Measurements from ENCODE around the gene NRGN. TPM values are rescaled to one million over a fixed set of nuclear protein-coding genes. Genes with fewer than 3 reads are reported as not detected.
A peak's percentile ranks its signal among the peaks of the same experiment; 100 is the strongest.

Gene NRGN
- total and polyA plus RNA-seq, 2 of the 8 experiments (the other 6 are each of a cell fraction or from before 2014, with no cell fraction given) = 0.60 to 1.0 TPM

DNA sequence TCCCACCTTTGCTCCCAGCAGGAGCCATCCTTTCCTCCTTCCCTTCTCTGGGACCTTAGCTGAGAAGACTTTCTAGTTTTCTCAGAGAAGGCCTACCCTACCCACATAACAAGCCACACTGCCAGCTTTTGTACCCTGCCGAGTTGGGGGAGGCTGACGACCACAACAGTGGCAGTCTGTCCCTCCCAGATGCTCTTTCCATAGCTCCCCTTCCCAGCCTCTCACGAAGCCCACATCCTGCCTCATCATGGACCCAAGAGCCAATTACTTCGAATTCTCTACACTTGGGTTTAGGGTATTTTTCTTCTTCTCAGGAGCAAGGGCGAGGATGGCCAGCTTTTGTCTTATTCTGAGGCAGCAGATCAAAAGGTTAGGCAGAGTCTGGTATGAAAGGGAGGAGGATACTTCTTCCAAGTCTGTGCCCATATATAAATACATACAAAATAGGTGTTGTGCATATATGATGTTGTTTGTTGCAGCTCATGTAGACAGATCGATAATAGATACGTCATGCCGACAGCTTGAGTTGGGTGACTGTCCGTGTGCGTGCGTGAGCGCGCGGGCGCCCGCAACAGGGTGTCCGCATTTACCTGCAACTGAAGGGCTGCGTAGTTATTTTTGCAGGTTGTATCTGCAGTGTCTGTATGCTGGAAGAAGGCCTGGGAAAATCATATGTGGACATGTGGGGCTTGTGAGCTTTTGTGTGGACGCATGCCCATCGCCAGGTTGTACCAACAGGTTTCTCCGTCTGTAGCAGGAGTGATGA, 846 bp upstream of the NRGN start:
- Histone ChIP-seq H2AFZ (ENCODE audit: low read length) (no peak overlapping the region), H2AK5ac (ENCODE audit: low read depth, low read length) (0 out of 2 replicates have a peak overlapping the region, but pooled peaks have one; percentile 57), H3K79me1 (ENCODE audit: low read depth, low read length) (no peaks in the 10 kb centered on the region), H3K9me3 (ENCODE audit: insufficient read depth in 2 of 2, low read depth in 1 of 2, low read length in 1 of 2) (no peaks in the 10 kb centered on the region), H3K14ac (ENCODE audit: insufficient read length) (no peak overlapping the region), H3K23ac (ENCODE audit: insufficient read length) (no peak overlapping the region), H3K4me3 (ENCODE audit: extremely low read depth in 1 of 4, insufficient read depth in 2 of 4, low read depth in 3 of 4, low read length in 4 of 4) (peak overlapping the region; percentile 40 to 68 (median 62); a peak in 7 of 8 replicates), H2BK15ac (ENCODE audit: low read length) (no peak overlapping the region), H2BK12ac (ENCODE audit: low read depth, low read length) (peak overlapping the region; percentile 17; the same call in 1 of the 2 replicates), H3K9ac (replicated peaks in 1 of 4; ENCODE audit: extremely low read depth in 1 of 4, low read depth in 3 of 4, low read length in 3 of 4) (0 out of 7 replicates have a peak overlapping the region, but pooled peaks of 1 of the 4 experiments have one; percentile 1), H3K4me1 (replicated peaks in 1 of 4; ENCODE audit: control insufficient read depth in 3 of 4, insufficient read depth in 4 of 4, low read length in 3 of 4) (peaks cover 0 to 15% (median 2%) of the 10 kb centered on the region in 4 experiments; a peak in 4 of 7 replicates), H4K8ac (ENCODE audit: extremely low read depth, insufficient read depth, low read length) (no peak overlapping the region), H3K23me2 (ENCODE audit: low read depth, low read length) (peaks cover 9% of the 10 kb centered on the region), H3K36me3 (ENCODE audit: control insufficient read depth in 2 of 4, insufficient read depth in 4 of 4, low read length in 3 of 4) (no peaks in the 10 kb centered on the region), H3K56ac (replicated peaks; ENCODE audit: insufficient read length, low read depth, low read length) (no peak overlapping the region), H3K4me2 (ENCODE audit: insufficient read depth in 1 of 2, low read depth in 2 of 2, low read length in 2 of 2) (peak overlapping the region; percentile 75 to 97), H4K20me1 (replicated peaks in 1 of 2; ENCODE audit: control insufficient read depth in 1 of 2, insufficient read depth in 2 of 2, low read length in 2 of 2) (peaks cover 10 to 12% of the 10 kb centered on the region in 2 experiments), H3K4ac (replicated peaks; ENCODE audit: insufficient read length, low read depth, low read length) (no peak overlapping the region), H4K91ac (replicated peaks; ENCODE audit: insufficient read length, low read length) (no peak overlapping the region), H3K18ac (ENCODE audit: extremely low read depth, low read length) (no peak overlapping the region), H4K5ac (ENCODE audit: insufficient read length, low read depth, low read length) (no peak overlapping the region), H3K27ac (ENCODE audit: low read depth, low read length) (no peak overlapping the region), H2BK20ac (ENCODE audit: low read length) (no peak overlapping the region), H3K79me2 (ENCODE audit: control insufficient read depth in 1 of 2, insufficient read depth in 2 of 2, low read length in 2 of 2) (no peaks in the 10 kb centered on the region), H2BK5ac (ENCODE audit: low read depth, low read length) (no peak overlapping the region), H3K27me3 (replicated peaks in 1 of 4; ENCODE audit: control insufficient read depth in 3 of 4, extremely low read depth in 1 of 4, insufficient read depth in 3 of 4, low read length in 3 of 4) (peaks cover 61 to 88% (median 75%) of the 10 kb centered on the region in 4 experiments), H2BK120ac (replicated peaks; ENCODE audit: low read depth, low read length) (no peak overlapping the region)
- 28% methylated on average over 21 of the region's 21 CpGs; no CpG with 5 or more reads in 1 of the 2 experiments for WGBS, 2 experiments (ENCODE audit: extremely low coverage in 1 of 2, insufficient coverage in 1 of 2, insufficient read length in 1 of 2, insufficient replicate concordance in 2 of 2, low coverage in 1 of 2, low lambda C conversion rate in 2 of 2, missing lambda C conversion rate in 1 of 2)
- POLR2A ChIA-PET (ENCODE audit: partially characterized antibody) = interaction anchor here (0.6 to 1.5 kb wide), 6 partner anchors 9 to 125 kb away, joined by 3 to 7 read pairs (median 3); no protein-coding TSS in a partner anchor
- no peak for FAIRE-seq
- DNase-seq (ENCODE audit: low read depth in 1 of 2, low spot score in 2 of 2) = no peak
- 0 out of 2 replicates have a peak, but pooled peaks have one; percentile 45 for TF ChIP-seq CBX8 (IDR thresholded peaks at IDR 0.05; ENCODE audit: borderline replicate concordance, low read depth, low read length)
- TF ChIP-seq EZH2 (IDR thresholded peaks at IDR 0.05; ENCODE audit: low read depth, low read length, severe bottlenecking) = peak; percentile 56
- TF ChIP-seq SUZ12 (IDR thresholded peaks at IDR 0.05; ENCODE audit: low read length) = peak; percentile 59
- peak; percentile 42 for TF ChIP-seq RNF2 (IDR thresholded peaks at IDR 0.05; ENCODE audit: borderline replicate concordance, low read depth, low read length, missing control alignments, poor library complexity, severe bottlenecking)
- no peak for TF ChIP-seq TBP (IDR thresholded peaks at IDR 0.05; ENCODE audit: low read depth, low read length)
- CTCF ChIA-PET (ENCODE audit: partially characterized antibody) = interaction anchor here (0.7 to 21.1 kb wide), 16 partner anchors 13 to 323 kb away, joined by 3 to 382 read pairs (median 6); partner anchors contain the start of genes ESAM, ROBO3 and VSIG2
